ENCODE results near the gene PIKFYVE.
A peak's percentile ranks its signal among the peaks of the same experiment; 100 is the strongest.
"Not testable (repeated sequence)": the region's sequence is repeated elsewhere in the genome, so short reads cannot be mapped to it uniquely, and the experiment has no call there.

Gene PIKFYVE

GRCh38 chr2:208371634-208371935 is 105.5 kb downstream of the PIKFYVE start:
- DNase-seq (ENCODE audit: low spot score in 2 of 2) (no peak), ATAC-seq (ENCODE audit: low read depth) (no peak)
- H3K27ac Mint-ChIP-seq: no peak overlapping the region
- H3K4me3 Mint-ChIP-seq: no peak overlapping the region
- peaks cover 3% of the 10 kb centered on the region for H3K4me1 Mint-ChIP-seq
- H3K27me3 Mint-ChIP-seq: peaks cover 3% of the 10 kb centered on the region
- H3K9me3 Mint-ChIP-seq: no peaks in the 10 kb centered on the region
- no peaks in the 10 kb centered on the region for H3K36me3 Mint-ChIP-seq

GRCh38 chr2:208373460-208374089 is 107.5 kb downstream of the PIKFYVE start:
- H3K36me3 Mint-ChIP-seq: no peaks in the 10 kb centered on the region
- DNase-seq (ENCODE audit: low spot score in 2 of 2): no peak
- H3K4me3 Mint-ChIP-seq: no peak overlapping the region
- ATAC-seq (ENCODE audit: low read depth): no peak
- H3K4me1 Mint-ChIP-seq: no peaks in the 10 kb centered on the region
- H3K27me3 Mint-ChIP-seq: peaks cover 3% of the 10 kb centered on the region
- H3K9me3 Mint-ChIP-seq: no peaks in the 10 kb centered on the region
- H3K27ac Mint-ChIP-seq: no peak overlapping the region

- ATAC-seq (ENCODE audit: low read depth) (no peak), DNase-seq (ENCODE audit: low spot score in 2 of 2) (no peak)
- H3K4me1 Mint-ChIP-seq: no peaks in the 10 kb centered on the region
- H3K36me3 Mint-ChIP-seq: no peaks in the 10 kb centered on the region
- H3K27me3 Mint-ChIP-seq: peaks cover 7% of the 10 kb centered on the region
- no peak overlapping the region for H3K27ac Mint-ChIP-seq
- H3K9me3 Mint-ChIP-seq: no peaks in the 10 kb centered on the region
- H3K4me3 Mint-ChIP-seq: no peak overlapping the region
Observed at GRCh38 chr2:208375491-208376068, 109.5 kb downstream of the PIKFYVE start.

GRCh38 chr2:208377344-208377860 is 111.3 kb downstream of the PIKFYVE start:
- not testable (repeated sequence) for ATAC-seq (ENCODE audit: low read depth); H3K4me1 Mint-ChIP-seq; H3K36me3 Mint-ChIP-seq; H3K4me3 Mint-ChIP-seq; H3K27ac Mint-ChIP-seq; DNase-seq (ENCODE audit: low spot score in 2 of 2); H3K9me3 Mint-ChIP-seq
- peaks cover 11% of the 10 kb centered on the region for H3K27me3 Mint-ChIP-seq

- ATAC-seq (ENCODE audit: low read depth): no peak
- no peak overlapping the region for H3K4me3 Mint-ChIP-seq
- DNase-seq (ENCODE audit: low spot score in 2 of 2): no peak
- H3K27ac Mint-ChIP-seq: no peak overlapping the region
- H3K4me1 Mint-ChIP-seq: no peaks in the 10 kb centered on the region
- H3K9me3 Mint-ChIP-seq: no peaks in the 10 kb centered on the region
- H3K27me3 Mint-ChIP-seq: peaks cover 18% of the 10 kb centered on the region
- H3K36me3 Mint-ChIP-seq: no peaks in the 10 kb centered on the region
Observed at GRCh38 chr2:208379192-208379591, 113.1 kb downstream of the PIKFYVE start.

GRCh38 chr2:208384637-208385036 is 118.6 kb downstream of the PIKFYVE start:
- H3K4me1 Mint-ChIP-seq: no peaks in the 10 kb centered on the region
- peaks cover 27% of the 10 kb centered on the region for H3K27me3 Mint-ChIP-seq
- H3K36me3 Mint-ChIP-seq: no peaks in the 10 kb centered on the region
- no peak for ATAC-seq (ENCODE audit: low read depth)
- H3K4me3 Mint-ChIP-seq: no peak overlapping the region
- peaks cover 1% of the 10 kb centered on the region for H3K9me3 Mint-ChIP-seq
- H3K27ac Mint-ChIP-seq: no peak overlapping the region
- DNase-seq (ENCODE audit: low spot score in 2 of 2): no peak

GRCh38 chr2:208386541-208386940 is 120.5 kb downstream of the PIKFYVE start:
- peaks cover 22% of the 10 kb centered on the region for H3K27me3 Mint-ChIP-seq
- ATAC-seq (ENCODE audit: low read depth) (no peak), DNase-seq (ENCODE audit: low spot score in 2 of 2) (no peak)
- H3K4me3 Mint-ChIP-seq: no peak overlapping the region
- no peak overlapping the region for H3K27ac Mint-ChIP-seq
- H3K9me3 Mint-ChIP-seq: peaks cover 1% of the 10 kb centered on the region
- no peaks in the 10 kb centered on the region for H3K36me3 Mint-ChIP-seq
- H3K4me1 Mint-ChIP-seq: no peaks in the 10 kb centered on the region

- Mint-ChIP-seq H3K27ac (no peak overlapping the region), H3K9me3 (peaks cover 7% of the 10 kb centered on the region), H3K4me3 (no peak overlapping the region), H3K4me1 (no peaks in the 10 kb centered on the region), H3K36me3 (no peaks in the 10 kb centered on the region), H3K27me3 (peaks cover 10% of the 10 kb centered on the region)
- ATAC-seq (ENCODE audit: low read depth) (no peak), DNase-seq (ENCODE audit: low spot score in 2 of 2) (no peak)
Observed at GRCh38 chr2:208389940-208390339, 123.9 kb downstream of the PIKFYVE start.

- DNase-seq (ENCODE audit: low spot score in 2 of 2) (no peak), ATAC-seq (ENCODE audit: low read depth) (no peak)
- Mint-ChIP-seq H3K27me3 (peaks cover 5% of the 10 kb centered on the region), H3K27ac (no peak overlapping the region), H3K36me3 (no peaks in the 10 kb centered on the region), H3K4me1 (no peaks in the 10 kb centered on the region), H3K4me3 (no peak overlapping the region), H3K9me3 (peaks cover 8% of the 10 kb centered on the region)
Observed at GRCh38 chr2:208392300-208392699, 126.2 kb downstream of the PIKFYVE start.

- ATAC-seq (ENCODE audit: low read depth); H3K36me3 Mint-ChIP-seq; H3K27me3 Mint-ChIP-seq; H3K27ac Mint-ChIP-seq; DNase-seq (ENCODE audit: low spot score in 2 of 2); H3K4me3 Mint-ChIP-seq; H3K4me1 Mint-ChIP-seq; H3K9me3 Mint-ChIP-seq: not testable (repeated sequence)
Observed at GRCh38 chr2:208396796-208397195, 130.7 kb downstream of the PIKFYVE start.

GRCh38 chr2:208399201-208399600 is 133.1 kb downstream of the PIKFYVE start:
- Mint-ChIP-seq H3K9me3 (peaks cover 3% of the 10 kb centered on the region), H3K36me3 (no peaks in the 10 kb centered on the region), H3K27me3 (peaks cover 19% of the 10 kb centered on the region), H3K4me1 (no peaks in the 10 kb centered on the region), H3K27ac (no peak overlapping the region), H3K4me3 (no peak overlapping the region)
- DNase-seq (ENCODE audit: low spot score in 2 of 2) (no peak), ATAC-seq (ENCODE audit: low read depth) (no peak)

- Mint-ChIP-seq H3K27me3 (peaks cover 26% of the 10 kb centered on the region), H3K9me3 (no peaks in the 10 kb centered on the region), H3K4me3 (peak within 1 kb of the TSS; percentile 38), H3K36me3 (no peaks in the 10 kb centered on the region), H3K4me1 (peaks cover 5% of the 10 kb centered on the region), H3K27ac (no peak within 1 kb of the TSS)
- ATAC-seq (ENCODE audit: low read depth): peak; percentile 64
- peak; percentile 5 to 16 for DNase-seq (ENCODE audit: low spot score in 2 of 2)
Observed at GRCh38 chr2:208406474-208407451, 140.7 kb downstream of the PIKFYVE start, which contains the start of gene PTH2R. Gene PTH2R (plus strand): TSS chr2:208406792. CDS start chr2:208407044, 252 bp downstream.

GRCh38 chr2:208407667-208408066 is 141.6 kb downstream of the PIKFYVE start:
- H3K27ac Mint-ChIP-seq: no peak overlapping the region
- no peaks in the 10 kb centered on the region for H3K9me3 Mint-ChIP-seq
- DNase-seq (ENCODE audit: low spot score in 2 of 2) (no peak), ATAC-seq (ENCODE audit: low read depth) (no peak)
- H3K27me3 Mint-ChIP-seq: peaks cover 23% of the 10 kb centered on the region
- peaks cover 5% of the 10 kb centered on the region for H3K4me1 Mint-ChIP-seq
- H3K36me3 Mint-ChIP-seq: no peaks in the 10 kb centered on the region
- no peak overlapping the region for H3K4me3 Mint-ChIP-seq
